Rectal smooth muscle tissue (tissue), 1 donor: ENCODE results near the gene ANKRD17.
A peak's percentile ranks its signal among the peaks of the same experiment; 100 is the strongest.
"Not testable (repeated sequence)": the region's sequence is repeated elsewhere in the genome, so short reads cannot be mapped to it uniquely, and the experiment has no call there.

Experiments
- H3K27ac ChIP-seq: one replicate; pipeline ENCODE4 v1.7.0; 2013; ENCODE audit warnings: low read depth, low read length, inconsistent platforms
- H3K27me3 ChIP-seq: one replicate; pipeline ENCODE4 v1.7.0; 2013; ENCODE audit warnings: low read length; ENCODE audit not compliant: control insufficient read depth, insufficient read depth
- H3K36me3 ChIP-seq: one replicate; pipeline ENCODE4 v1.7.0; 2013; ENCODE audit warnings: low read length; ENCODE audit not compliant: control insufficient read depth, insufficient read depth
- H3K4me1 ChIP-seq: one replicate; pipeline ENCODE4 v1.7.0; 2013; ENCODE audit warnings: low read length; ENCODE audit not compliant: control insufficient read depth, insufficient read depth
- H3K4me3 ChIP-seq: one replicate; pipeline ENCODE4 v1.7.0; 2013; ENCODE audit warnings: low read length
- H3K9ac ChIP-seq: one replicate; pipeline ENCODE4 v1.7.0; 2013; ENCODE audit warnings: low read length

ANKRD17 gene

DNA sequence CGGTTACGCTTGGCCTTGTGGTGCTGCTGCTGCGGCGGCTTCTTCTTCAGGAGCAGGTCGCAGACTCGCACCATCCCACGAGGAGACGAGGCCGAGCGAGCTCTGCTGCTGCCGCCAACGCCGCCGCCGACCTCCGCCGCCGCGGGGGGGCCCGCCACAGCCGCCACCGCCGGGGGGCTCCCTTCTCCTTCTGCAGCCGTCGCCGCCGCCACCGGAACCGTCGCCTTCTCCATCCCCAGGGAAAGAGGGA lies 237 bp downstream of the ANKRD17 start:
- Histone ChIP-seq H3K27ac (peak overlapping the region; percentile 99), H3K4me3 (peak overlapping the region; percentile 87), H3K27me3 (no peaks in the 10 kb centered on the region), H3K4me1 (peaks cover 25% of the 10 kb centered on the region), H3K9ac (peak overlapping the region; percentile 79), H3K36me3 (no peaks in the 10 kb centered on the region)

GRCh38 chr4:73257651-73258435 lies 755 bp downstream of the ANKRD17 start:
- no peaks in the 10 kb centered on the region for H3K36me3 ChIP-seq
- H3K27me3 ChIP-seq = no peaks in the 10 kb centered on the region
- peak overlapping the region; percentile 79 for H3K9ac ChIP-seq
- H3K27ac ChIP-seq = peak overlapping the region; percentile 99
- peaks cover 25% of the 10 kb centered on the region for H3K4me1 ChIP-seq
- H3K4me3 ChIP-seq = peak overlapping the region; percentile 87

DNA sequence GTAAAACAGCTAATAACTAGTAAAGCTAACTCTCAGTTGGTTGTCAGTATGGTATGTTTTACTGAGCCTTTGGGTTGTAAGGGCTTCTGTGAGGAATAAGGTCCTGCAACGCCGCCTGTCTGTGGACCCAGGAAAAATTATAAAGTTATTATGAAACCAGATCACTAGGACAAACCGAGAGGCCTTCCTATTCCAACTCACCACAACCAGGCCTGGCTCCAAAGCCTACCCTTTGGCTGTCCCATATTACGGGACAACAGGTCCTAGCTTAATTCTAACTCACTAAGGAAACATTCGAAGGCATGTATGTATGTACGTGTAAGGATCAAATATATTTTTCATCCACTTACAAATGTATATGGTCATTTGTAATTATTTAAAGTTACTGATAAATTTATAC lies 1.4 kb downstream of the ANKRD17 start:
- Histone ChIP-seq H3K27ac (peak overlapping the region; percentile 99), H3K36me3 (no peaks in the 10 kb centered on the region), H3K27me3 (no peaks in the 10 kb centered on the region), H3K4me1 (peaks cover 25% of the 10 kb centered on the region), H3K9ac (peak overlapping the region; percentile 79), H3K4me3 (peak overlapping the region; percentile 87)

DNA sequence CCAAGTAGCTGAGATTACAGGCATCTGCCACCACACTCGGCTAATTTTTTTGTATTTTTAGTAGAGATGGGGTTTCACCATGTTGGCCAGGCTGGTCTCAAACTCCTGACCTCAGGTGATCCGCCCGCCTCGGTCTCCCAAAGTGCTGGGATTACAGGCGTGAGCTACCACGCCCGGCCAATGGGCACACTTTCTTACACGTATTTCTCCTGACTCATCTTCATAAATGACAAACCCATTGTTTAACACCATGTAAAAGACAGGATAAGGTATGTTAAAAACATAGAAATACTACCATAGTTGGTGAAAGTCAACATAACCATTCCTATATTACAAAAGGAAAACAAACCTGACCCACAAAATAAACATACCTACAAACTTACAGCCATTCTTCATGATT lies 2.8 kb downstream of the ANKRD17 start:
- not testable (repeated sequence) for H3K4me3 ChIP-seq, H3K27me3 ChIP-seq, H3K9ac ChIP-seq, H3K27ac ChIP-seq, H3K36me3 ChIP-seq
- H3K4me1 ChIP-seq = peaks cover 25% of the 10 kb centered on the region

DNA sequence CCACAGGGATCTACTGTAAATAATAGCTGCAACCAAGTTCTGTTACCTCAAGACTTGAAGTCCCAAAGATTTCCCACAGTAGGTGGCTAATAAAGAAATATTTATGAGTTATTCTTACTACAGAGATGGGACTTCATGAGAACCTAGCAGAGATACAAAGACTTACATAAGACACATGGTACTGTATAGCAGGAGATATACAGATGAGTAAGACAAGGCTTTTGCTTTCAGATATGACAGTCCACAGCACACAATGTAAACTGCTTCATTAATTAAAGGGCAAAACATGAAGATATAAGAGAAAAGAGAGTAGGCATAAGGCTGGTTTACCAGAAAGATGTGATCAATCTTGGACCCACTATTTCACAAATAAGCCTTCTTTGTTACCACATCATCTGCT lies 6.6 kb downstream of the ANKRD17 start:
- H3K27me3 ChIP-seq = no peaks in the 10 kb centered on the region

DNA sequence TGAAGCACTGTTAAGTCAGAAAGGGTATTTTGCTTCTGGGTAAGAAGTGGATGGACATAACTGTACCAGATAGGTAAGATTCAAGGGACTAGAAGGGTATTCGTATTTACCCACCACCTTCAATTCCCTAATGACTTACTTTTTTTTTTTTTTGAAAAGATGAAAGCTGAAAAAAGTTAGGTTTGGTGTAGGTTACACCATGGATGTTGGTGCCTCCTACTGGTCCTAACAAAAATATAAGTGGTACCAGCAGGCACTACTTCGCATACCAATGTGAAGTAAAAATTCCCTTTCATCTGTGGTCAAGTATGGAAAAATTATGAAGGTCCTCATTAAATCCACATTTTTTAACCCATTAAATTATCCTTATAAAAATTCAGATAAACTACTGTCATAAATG lies 7.2 kb downstream of the ANKRD17 start:
- Histone ChIP-seq H3K27me3 (no peaks in the 10 kb centered on the region), H3K36me3 (no peaks in the 10 kb centered on the region), H3K4me3 (no peak overlapping the region), H3K27ac (no peak overlapping the region), H3K9ac (no peak overlapping the region), H3K4me1 (peaks cover 6% of the 10 kb centered on the region)

More for the DNA sequence above, 6.6 kb downstream of the ANKRD17 start:
- H3K9ac ChIP-seq = no peak overlapping the region
- H3K4me1 ChIP-seq = peaks cover 12% of the 10 kb centered on the region
- no peak overlapping the region for H3K27ac ChIP-seq
- no peaks in the 10 kb centered on the region for H3K36me3 ChIP-seq
- H3K4me3 ChIP-seq = no peak overlapping the region

DNA sequence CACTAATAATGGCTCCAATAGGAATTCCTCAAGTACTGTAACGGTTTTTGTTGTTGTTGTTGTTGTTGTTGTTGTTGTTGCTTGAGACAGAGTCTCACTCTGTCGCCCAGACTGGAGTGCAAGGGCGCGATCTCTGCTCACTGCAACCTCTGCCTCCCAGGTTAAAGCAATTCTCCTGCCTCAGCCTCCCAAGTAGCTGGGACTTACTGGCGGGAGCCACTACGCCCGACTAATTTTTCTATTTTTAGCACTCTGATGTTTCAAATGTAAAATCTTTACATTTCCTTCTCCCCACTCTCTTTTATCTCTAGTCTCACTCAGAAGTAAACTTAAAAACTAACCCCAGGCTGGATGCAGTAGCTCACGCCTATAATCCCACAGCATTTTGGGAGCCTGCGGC lies 8.0 kb downstream of the ANKRD17 start:
- Histone ChIP-seq H3K9ac (no peak overlapping the region), H3K27ac (no peak overlapping the region), H3K4me1 (no peaks in the 10 kb centered on the region), H3K4me3 (no peak overlapping the region), H3K36me3 (no peaks in the 10 kb centered on the region), H3K27me3 (no peaks in the 10 kb centered on the region)

DNA sequence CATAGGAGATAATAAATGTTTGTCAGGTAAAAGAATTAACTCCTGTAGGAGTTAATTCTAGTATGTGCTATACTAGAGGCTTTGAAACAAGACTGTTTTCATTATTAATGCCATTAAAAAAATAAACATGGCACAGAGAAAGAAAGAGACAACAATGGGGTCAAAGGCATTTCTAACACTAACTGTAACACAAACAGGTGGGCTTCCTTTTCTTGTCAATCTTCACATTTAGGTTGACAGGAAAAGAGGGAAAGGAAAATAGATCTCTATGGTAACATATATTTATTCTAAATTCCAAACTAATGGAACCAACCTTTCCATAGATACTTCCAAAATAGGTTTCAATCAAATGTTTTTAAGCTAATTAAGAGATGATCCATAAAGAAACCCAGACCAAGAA lies 9.8 kb downstream of the ANKRD17 start:
- no peak overlapping the region for H3K27ac ChIP-seq
- no peaks in the 10 kb centered on the region for H3K36me3 ChIP-seq
- H3K9ac ChIP-seq = no peak overlapping the region
- no peaks in the 10 kb centered on the region for H3K4me1 ChIP-seq
- H3K4me3 ChIP-seq = no peak overlapping the region
- H3K27me3 ChIP-seq = no peaks in the 10 kb centered on the region

GRCh38 chr4:73248416-73248815 lies 10.2 kb downstream of the ANKRD17 start:
- Histone ChIP-seq H3K36me3 (no peaks in the 10 kb centered on the region), H3K27me3 (no peaks in the 10 kb centered on the region), H3K9ac (no peak overlapping the region), H3K4me1 (no peaks in the 10 kb centered on the region), H3K4me3 (no peak overlapping the region), H3K27ac (no peak overlapping the region)

- Histone ChIP-seq H3K36me3 (no peaks in the 10 kb centered on the region), H3K27ac (no peak overlapping the region), H3K4me3 (no peak overlapping the region), H3K4me1 (no peaks in the 10 kb centered on the region), H3K27me3 (no peaks in the 10 kb centered on the region), H3K9ac (no peak overlapping the region)
Observed at GRCh38 chr4:73247100-73247499, 11.5 kb downstream of the ANKRD17 start.

- no peaks in the 10 kb centered on the region for H3K4me1 ChIP-seq
- no peaks in the 10 kb centered on the region for H3K27me3 ChIP-seq
- H3K36me3 ChIP-seq = no peaks in the 10 kb centered on the region
- no peak overlapping the region for H3K9ac ChIP-seq
- no peak overlapping the region for H3K4me3 ChIP-seq
- no peak overlapping the region for H3K27ac ChIP-seq
Observed at GRCh38 chr4:73245955-73246354, 12.6 kb downstream of the ANKRD17 start.

- no peaks in the 10 kb centered on the region for H3K36me3 ChIP-seq
- no peak overlapping the region for H3K4me3 ChIP-seq
- H3K9ac ChIP-seq = no peak overlapping the region
- no peaks in the 10 kb centered on the region for H3K27me3 ChIP-seq
- H3K27ac ChIP-seq = no peak overlapping the region
- no peaks in the 10 kb centered on the region for H3K4me1 ChIP-seq
Observed at GRCh38 chr4:73244945-73245601, 13.5 kb downstream of the ANKRD17 start.

- H3K36me3 ChIP-seq = no peaks in the 10 kb centered on the region
- no peaks in the 10 kb centered on the region for H3K4me1 ChIP-seq
- no peak overlapping the region for H3K27ac ChIP-seq
- H3K4me3 ChIP-seq = no peak overlapping the region
- H3K9ac ChIP-seq = no peak overlapping the region
- H3K27me3 ChIP-seq = no peaks in the 10 kb centered on the region
Observed at GRCh38 chr4:73237044-73237443, 21.6 kb downstream of the ANKRD17 start.
